ENCODE data around the gene CABLES1.
"Not testable (repeated sequence)": the region's sequence is repeated elsewhere in the genome, so short reads cannot be mapped to it uniquely, and the experiment has no call there.

CABLES1 gene

DNA sequence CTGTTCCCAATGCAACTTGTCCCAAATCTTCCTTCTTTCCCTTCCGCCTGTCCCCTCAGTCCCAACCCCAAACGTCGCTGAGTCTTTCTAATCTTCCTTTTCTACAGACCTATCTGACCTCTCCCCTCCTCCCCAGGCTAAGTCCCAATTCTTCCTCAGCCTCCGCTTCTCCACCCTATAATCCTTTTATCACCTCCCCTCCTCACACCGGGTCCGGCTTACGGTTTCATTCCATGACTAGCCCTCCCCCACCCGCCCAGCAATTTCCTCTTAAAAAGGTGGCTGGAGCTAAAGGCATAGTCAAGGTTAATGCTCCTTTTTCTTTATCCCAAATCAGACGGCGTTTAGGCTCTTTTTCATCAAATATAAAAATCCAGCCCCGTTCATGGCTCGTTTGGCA, 150.3 kb downstream of the CABLES1 start:
- not testable (repeated sequence) for DNase-seq (ENCODE audit: low read depth in 2 of 2)

DNA sequence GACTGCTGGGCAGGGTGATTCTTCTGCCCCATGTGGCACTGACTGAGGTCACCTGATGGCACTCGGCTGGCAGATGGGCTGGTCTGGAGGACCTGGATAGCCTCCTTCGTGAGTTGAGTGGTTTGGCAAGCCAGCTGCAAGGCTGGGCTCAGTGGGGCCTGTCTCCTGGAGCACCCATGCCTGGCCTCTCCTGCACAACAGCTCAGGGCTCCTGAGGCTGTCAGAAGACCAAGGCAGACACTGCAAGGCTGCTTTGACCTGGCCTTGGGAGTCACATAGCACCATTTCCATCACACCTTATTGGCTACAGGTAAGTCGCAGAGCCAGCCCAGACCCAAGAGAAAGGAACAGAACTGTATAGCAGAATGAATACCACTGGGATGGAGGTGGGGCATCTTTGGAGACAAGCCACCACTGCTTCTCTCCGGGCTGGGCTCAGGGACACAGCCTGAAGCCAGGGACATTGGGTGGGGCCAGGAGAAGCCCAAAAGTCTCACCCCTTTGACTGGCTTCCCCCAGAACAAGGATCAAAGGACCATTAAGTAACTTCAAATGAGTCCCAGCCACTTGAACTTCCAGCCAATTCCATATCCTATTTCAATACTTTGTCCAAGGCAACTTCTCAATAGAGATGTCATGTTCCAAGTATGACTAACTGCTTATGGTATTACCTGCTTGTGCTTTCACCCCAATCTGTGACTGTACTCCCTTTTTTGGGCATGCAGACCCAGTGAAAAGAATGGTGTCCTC, 156.3 kb downstream of the CABLES1 start:
- DNase-seq (ENCODE audit: low read depth in 2 of 2), result no peak

DNA sequence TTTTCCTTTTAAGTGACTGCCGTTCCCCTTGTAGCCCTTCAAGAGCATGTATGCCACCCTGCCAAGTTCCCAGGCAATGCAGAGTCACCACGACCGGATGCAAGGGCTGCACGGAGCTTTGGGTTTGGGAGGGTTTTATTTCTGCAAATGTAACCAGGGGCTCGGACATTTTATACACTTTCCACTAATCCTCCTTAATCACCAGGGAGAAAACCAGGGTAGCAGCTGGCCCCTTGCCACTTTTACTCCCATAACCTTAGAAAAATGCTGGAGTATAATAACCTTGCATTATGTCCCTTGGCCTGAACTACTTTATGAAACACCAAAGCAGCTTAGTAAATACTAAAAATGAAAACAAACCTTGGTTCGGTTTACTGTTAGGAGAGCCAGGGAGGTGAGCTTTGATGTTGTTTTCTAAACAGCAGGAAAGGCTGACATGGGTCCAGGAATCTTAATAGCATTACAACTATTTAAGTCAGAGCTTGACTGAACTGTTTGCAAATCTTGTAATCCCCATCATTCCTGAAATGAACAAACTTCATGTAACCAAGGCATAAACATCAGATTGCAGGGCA, 165.0 kb downstream of the CABLES1 start:
- DNase-seq (ENCODE audit: low read depth in 2 of 2), result no peak

DNA sequence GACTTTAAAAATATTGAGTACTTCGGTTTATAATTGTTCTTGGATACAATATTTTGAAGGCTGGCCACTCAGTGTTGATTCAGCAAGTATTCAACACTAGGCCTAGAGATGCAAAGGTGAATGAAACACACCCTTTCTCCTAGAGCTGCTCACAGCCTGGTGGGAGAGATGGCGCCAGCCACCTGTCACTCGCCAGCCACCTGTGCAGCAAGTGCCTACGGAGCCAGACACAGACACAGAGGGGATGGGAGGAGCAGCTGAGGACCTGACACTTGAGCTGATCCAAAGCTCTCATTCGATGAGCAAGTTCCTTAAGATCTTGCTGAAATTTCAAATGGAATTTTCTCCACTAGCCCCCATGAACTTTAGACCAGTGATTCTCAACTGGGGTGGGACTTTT, 166.7 kb downstream of the CABLES1 start:
- no peak for DNase-seq (ENCODE audit: low read depth in 2 of 2)

DNA sequence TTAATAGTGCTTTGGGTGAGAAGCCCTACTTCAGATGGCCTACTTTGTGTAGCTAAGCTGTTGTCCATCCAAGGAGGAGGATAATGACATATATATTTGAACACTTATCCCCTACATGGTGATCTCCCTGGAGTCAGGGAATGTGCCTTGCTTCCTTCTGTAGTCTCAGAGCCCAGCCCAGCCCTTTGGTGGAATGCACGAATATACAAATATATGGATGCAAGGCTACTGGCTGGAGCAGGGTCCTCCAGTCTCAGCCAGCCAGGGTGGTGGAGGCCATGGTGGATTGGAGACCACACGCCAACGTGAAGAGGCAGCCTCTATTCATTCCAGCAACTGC, 167.2 kb downstream of the CABLES1 start:
- DNase-seq (ENCODE audit: low read depth in 2 of 2), result no peak

DNA sequence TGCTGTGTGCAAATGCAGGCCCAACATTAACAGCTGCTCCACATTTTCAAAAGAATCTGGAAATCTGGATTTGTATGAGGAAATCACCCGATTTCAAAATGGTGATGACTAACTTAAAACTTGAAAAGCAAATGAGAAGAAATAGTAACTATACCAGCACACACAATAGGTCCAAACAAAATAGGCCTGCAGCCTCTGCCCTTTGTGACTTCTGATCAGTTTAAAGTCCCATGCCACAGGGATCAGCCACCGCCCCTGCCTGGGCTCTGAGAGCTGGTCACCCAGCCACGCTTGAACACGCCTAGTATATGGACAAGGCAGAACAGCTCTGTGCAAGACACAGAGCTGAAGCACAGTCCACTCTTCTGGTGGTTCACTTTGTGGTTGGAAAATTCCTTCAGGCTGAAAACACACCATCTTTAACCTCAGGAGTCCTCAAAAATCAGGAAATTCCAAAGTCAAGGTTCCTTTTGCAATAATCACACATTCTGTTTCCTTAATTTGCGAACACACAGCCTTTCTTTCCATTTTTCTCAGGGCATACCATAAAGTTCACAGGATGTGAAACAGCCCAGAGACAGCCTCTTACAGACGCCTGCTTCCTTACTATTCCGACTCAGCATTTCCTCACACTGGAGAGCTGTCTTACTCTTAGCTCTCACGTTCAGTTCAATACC, 167.7 kb downstream of the CABLES1 start:
- DNase-seq (ENCODE audit: low read depth in 2 of 2), result no peak

DNA sequence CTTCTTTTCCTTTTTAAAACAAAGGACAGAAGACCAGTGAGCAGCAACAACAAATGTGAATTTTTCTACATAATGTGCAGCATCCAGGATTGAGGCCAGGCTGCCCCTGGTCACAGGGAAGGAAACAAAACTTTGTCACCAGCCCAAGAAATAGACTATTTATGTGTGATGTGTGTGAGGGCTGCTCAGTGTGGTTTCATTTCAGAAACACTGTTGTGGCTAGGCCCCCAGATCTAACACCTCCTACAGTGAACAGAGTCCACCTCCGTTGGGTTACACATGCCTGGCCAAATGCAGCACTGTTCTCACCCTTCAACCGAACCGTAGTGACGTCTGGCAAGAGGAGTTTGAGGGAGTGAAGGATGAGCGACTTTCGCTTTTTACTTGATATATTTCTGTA, 171.5 kb downstream of the CABLES1 start:
- no peak for DNase-seq (ENCODE audit: low read depth in 2 of 2)

DNA sequence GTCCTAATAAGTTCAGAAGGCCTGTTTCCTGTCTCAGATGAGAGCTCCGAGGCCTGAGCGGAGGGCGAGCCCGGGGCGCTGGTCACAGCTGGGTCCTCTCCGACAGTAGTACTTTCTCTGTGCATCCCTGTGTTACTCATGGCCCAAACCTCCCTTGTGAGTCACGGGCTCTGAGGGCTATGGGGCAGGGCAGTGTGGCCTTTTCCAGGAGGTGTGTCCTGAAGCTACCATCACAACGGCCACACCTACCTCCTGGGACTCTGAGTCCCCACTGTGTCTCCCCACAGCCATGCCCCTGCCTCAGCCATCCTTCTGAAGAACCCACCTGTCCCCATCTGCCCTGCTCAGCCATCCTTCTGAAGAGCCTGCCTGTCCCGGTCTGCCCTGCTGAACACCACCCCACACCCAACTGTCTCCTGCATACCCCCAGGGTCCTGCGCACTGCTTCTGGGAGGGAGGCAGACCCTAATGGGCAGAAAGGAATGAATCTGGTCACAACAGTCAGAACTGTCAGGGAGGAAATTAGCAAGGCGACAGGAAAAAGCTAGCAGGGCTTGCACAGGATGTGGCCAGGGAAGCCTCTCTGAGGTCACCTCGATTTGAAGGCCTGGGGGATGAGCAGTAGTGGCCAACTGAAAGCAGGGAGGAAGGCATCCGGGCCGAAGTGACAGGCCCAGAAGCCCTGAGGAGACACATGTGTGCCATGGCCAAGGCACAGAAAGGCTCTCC, 172.4 kb downstream of the CABLES1 start:
- no peak for DNase-seq (ENCODE audit: low read depth in 2 of 2)
